Measurements from ENCODE around the gene DENND1B.

The DENND1B gene

DNA sequence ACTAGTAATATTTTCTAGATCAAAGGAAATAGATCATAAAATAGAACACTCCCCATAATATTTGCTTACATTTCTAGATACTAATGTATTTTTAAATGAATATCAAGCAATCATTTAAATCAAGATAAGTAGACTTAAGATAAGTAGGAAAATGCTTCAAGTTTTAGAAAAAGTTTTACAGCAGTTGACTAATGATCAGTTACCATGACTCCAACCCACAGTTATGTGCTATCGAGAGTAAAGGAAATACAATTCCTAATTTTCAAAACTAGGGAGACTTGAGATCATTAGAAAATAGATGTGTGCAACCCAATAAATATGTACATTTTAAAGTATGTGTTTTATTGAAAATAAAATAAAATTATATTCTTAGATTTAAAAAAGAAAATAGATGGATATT lies 95.0 kb downstream of the DENND1B start:
- FAIRE-seq: peak; percentile 46

DNA sequence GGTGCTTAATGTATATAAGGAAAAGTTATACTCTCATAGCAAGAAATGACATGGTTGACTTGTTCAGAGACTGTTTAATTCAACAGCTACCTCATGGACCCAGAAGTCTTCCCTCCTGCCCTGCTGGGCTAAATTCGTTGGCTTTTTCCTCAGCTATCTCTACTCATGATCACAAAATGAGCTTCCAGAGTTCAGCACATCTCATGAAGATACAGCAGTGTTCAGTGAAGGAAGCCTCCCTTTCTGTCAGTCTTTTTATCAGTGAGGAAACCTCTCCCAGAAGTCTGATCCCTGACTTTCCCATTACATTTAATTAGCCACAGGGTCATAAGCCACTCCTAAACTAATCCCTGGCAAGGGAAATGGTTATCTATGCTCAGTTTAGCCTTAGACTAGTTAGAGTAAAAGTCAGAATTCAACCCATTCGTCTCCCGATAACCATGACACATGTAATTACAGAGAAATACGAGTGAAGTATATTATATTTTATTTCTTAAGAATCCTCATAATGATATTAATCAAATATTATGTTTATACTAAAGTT lies 97.5 kb downstream of the DENND1B start:
- no peak for FAIRE-seq

DNA sequence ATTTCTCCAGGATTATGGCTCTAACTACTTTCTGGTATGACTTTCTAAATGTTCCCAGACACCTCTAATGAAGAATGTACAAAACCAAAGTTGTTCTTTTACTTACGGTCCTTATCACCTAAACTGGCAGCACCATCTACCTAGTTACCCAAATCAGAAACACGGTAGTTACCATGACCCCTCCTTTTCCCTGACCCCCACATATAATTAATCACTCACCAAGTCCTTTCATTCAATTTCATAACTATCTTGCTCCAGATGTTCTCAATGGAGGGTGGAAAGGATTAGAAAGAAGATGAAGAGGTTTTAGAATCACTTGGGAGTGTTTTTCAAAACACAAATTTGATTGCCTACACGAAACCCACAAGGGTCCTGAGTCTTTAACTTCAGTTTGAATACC lies 98.0 kb downstream of the DENND1B start:
- no peak for FAIRE-seq

DNA sequence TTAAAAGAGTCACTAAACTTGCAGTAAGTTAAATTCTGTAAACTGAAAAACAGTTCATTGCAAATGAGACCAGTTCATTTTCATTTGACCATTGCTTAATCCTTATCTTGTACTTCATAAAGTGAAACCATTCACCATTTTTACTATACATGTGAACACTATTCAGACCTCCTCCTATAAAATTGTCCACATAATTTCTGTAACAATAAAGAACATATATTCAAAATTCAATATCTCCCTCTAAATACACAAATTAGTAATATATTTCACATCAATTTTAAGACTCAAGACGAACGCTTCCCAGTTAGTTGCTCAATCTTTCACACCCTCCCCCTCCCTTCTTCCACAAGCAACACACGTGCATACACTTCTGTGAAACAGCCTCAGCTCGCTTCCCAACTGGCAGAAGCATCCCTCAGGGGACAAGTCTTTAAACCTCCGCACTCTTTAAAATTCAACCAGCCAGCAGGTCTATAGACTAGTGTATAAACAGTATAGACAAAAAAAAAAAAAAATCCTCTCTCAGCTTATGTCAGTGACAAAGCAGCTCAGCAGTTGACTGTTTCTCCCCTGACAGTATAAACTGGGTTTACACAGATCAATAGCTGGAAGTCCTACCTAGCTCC lies 99.6 kb downstream of the DENND1B start:
- FAIRE-seq: no peak

DNA sequence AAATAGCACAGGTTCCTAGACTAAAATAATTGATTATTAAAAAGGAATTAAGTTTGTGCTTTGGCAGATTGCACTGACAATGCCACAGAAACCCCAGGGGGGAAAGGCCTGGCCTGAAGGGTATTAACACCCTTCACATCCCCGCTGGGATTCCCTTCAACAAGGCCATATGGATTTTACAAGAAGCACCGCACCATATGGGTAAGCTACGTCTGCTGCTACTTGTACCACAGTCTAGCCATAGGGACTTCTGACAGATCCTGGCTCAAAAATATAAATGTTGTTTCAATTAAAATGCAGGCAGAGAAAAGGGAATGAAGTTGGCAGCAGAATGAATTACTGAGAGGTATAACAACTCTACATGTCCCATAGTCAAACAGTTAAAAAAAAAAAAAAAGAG lies 101.0 kb downstream of the DENND1B start:
- no peak for FAIRE-seq

DNA sequence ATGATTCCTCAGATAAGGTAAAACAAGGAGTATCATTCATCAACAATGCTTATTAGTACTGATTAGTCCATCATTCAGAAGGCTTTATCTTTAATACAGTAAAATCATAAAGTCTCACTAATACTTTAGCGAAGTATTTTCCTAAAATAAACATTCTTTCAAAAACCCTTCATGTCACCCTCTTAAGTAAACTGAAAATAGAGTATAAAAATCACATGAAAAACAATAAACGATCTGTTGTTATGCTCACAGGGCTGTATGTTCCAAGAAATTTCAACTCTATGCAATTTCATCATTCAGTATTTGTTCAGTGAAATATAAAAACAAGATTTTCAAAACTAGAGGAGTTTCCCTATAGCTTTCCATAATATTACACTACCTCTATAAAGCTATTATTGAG lies 102.0 kb downstream of the DENND1B start:
- no peak for FAIRE-seq

- no peak for FAIRE-seq
Observed at GRCh38 chr1:197672347-197672746, 102.9 kb downstream of the DENND1B start.

DNA sequence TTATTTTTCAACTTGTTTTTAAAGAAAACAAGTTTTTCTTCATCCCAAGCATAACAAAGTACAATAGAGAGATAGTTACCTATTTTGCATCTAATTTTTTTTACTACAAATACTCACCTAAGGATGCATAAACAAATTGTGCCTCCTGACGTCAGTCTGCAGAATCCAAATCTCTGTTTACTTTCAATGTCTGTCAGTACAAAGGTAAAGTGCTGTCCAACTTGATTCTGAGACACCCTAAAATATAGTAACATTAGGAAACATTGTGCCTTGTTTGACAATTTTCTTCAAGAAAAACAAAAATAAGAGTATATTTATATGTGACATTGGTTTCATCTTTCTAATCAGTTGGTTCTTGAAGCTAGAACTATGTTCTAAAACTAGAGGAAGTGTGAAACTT lies 103.4 kb downstream of the DENND1B start:
- FAIRE-seq: no peak

- no peak for FAIRE-seq
Observed at GRCh38 chr1:197671140-197671539, 104.1 kb downstream of the DENND1B start.

DNA sequence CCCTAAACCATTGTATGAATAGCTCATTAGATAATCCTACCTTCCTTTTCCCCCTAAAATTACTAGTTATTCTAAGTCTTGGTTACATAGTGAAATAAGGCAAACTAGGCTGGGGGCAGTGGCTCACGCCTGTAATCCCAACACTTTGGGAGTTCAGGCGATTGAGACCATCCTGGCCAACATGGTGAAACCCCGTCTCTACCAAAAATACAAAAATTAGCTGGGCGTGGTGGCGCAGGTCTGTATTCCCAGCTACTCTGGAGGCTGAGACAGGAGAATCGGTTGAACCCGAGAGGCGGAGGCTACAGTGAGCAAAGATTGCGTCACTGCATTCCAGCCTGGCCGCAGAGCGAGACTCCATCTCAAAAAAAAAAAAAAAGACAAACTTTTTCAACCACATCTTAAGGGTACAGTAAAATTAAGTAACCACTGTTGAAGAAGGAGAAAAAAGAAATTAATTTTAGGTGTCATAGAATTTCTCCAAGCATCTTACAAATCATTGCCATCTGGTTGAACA lies 108.5 kb downstream of the DENND1B start:
- FAIRE-seq: no peak

- no peak for FAIRE-seq
Observed at GRCh38 chr1:197664391-197664790, 110.9 kb downstream of the DENND1B start.

DNA sequence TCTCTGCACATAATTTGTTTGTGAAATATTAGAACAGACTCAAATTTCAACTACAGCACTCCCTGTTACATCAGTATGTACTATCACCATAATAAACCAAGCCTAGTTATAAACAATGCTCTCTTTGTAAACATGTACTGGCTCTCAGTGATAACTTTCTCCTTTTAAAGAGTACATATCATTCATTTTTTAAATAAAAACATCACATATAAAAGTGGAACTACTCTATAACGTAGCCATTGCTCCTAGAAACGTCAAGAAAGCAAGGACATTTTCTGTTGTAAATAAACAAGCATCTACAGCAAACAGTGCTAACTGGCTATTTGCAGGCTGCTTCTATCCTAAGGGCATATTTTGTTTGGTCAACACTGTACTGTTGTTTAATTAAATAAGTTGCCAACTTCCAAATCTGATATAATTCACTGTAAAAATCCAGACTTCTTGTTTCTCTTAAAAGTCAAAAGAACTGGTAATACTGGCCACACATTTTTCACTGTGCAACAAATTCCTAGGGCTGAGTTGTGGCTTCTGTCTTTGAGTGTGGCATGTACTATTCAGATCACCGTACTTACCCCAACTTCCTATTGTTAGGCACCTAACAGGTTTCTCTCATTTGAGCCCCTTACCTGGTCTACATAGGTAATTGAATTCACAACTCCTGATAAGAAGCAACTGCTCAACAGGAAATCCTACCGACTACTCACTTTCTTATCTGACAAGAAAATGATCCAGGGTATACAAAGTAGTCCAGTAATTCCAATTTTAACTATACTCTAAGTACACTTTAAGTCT lies 111.9 kb downstream of the DENND1B start:
- no peak for FAIRE-seq

DNA sequence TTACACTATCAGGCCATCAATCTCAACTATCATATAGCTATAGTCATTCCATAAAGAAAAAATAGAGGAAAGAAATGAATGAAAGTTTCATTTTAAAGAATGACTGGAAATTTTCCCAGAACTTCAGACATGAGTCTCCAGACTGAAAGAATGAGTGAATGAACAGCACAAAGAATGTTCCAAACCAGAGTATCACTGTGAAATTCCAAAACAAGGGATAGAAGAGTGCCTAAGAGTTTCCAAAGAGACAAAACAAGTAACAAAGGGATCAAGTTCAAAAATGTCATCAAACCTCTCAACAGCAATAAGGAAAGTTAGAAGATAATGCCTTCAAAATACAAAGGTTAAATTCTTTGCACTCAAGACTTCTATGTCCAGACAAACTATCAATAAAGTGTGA lies 114.9 kb downstream of the DENND1B start:
- FAIRE-seq: no peak

- FAIRE-seq: no peak
Observed at GRCh38 chr1:197659171-197659570, 116.1 kb downstream of the DENND1B start.

GRCh38 chr1:197649188-197649587 lies 126.1 kb downstream of the DENND1B start:
- no peak for FAIRE-seq

GRCh38 chr1:197638316-197638715 lies 137.0 kb downstream of the DENND1B start:
- no peak for FAIRE-seq

- FAIRE-seq: no peak
Observed at GRCh38 chr1:197637406-197637805, 137.9 kb downstream of the DENND1B start.

GRCh38 chr1:197633447-197634078 lies 141.7 kb downstream of the DENND1B start:
- no peak for FAIRE-seq

- no peak for FAIRE-seq
Observed at GRCh38 chr1:197632651-197633050, 142.6 kb downstream of the DENND1B start.

- FAIRE-seq: no peak
Observed at GRCh38 chr1:197632005-197632404, 143.3 kb downstream of the DENND1B start.

- no peak for FAIRE-seq
Observed at GRCh38 chr1:197622371-197622770, 152.9 kb downstream of the DENND1B start.

DNA sequence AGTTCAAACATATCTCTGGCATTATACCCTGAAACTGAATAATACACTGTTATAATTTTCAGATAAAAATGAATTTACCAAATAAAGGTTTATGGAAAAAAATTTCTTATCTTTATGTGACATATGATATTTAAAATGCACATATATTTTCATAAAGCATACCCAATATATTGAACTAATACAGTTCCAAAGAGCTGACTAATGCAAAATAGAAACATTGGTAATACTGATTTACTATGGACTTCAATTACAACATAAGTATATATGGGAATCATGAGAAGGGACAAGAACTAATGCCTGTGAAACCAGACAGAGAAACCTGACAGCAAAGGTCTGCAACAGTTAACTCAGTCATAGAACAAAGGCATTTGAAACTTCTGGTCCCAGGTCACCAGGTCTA lies 153.5 kb downstream of the DENND1B start:
- FAIRE-seq: no peak

DNA sequence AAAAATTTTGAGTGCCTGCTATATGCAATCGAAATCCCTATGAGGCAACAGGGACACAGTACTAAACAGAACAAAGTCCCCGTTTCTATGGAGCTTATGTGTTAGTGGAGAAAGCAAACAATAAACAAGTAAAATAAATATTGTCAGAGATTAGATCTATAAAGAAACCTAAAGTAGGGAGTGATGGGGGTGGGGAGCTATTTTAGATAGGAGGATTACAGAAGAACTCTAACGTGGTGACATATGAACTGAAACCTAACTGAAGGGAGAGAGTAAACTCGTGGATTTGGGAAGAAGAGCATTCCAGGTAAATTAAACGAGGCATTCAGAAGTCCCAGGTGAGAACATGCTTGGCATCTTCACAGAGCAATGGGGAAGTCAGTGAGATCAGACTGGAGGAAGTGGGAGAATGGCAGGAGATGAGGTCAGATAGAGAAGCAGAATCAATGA lies 154.5 kb downstream of the DENND1B start:
- FAIRE-seq: no peak
